ENCODE data around the gene ANGPTL2.

The ANGPTL2 gene

GRCh38 chr9:127140181-127140580 lies 17.7 kb upstream of the ANGPTL2 start:
- Histone ChIP-seq H3K9ac (ENCODE audit: low read length) (no peak overlapping the region), H3K4me3 (ENCODE audit: low read length) (no peak overlapping the region), H3K4me2 (ENCODE audit: low read length) (no peak overlapping the region), H3K36me3 (replicated peaks; ENCODE audit: low read depth, low read length) (no peaks in the 10 kb centered on the region), H3K27ac (ENCODE audit: low read length) (no peak overlapping the region), H4K20me1 (ENCODE audit: insufficient read depth, low read length) (no peaks in the 10 kb centered on the region), H3K79me2 (ENCODE audit: low read length) (no peaks in the 10 kb centered on the region), H3K4me1 (ENCODE audit: low read length) (no peaks in the 10 kb centered on the region), H3K27me3 (ENCODE audit: low read depth, low read length) (no peaks in the 10 kb centered on the region), H2AFZ (ENCODE audit: low read depth, low read length) (no peak overlapping the region), H3K9me3 (ENCODE audit: insufficient read depth, low read length) (no peaks in the 10 kb centered on the region)
- TF ChIP-seq CTCF (IDR thresholded peaks at IDR 0.05; ENCODE audit: low read depth, low read length) (no peak), EZH2phosphoT487 (IDR thresholded peaks at IDR 0.05; ENCODE audit: low read depth) (no peak)

GRCh38 chr9:127139775-127140174 lies 17.3 kb upstream of the ANGPTL2 start:
- TF ChIP-seq EZH2phosphoT487 (IDR thresholded peaks at IDR 0.05; ENCODE audit: low read depth) (no peak), CTCF (IDR thresholded peaks at IDR 0.05; ENCODE audit: low read depth, low read length) (no peak)
- no peaks in the 10 kb centered on the region for H3K36me3 ChIP-seq (replicated peaks; ENCODE audit: low read depth, low read length)
- H4K20me1 ChIP-seq (ENCODE audit: insufficient read depth, low read length) = no peaks in the 10 kb centered on the region
- no peak overlapping the region for H3K4me2 ChIP-seq (ENCODE audit: low read length)
- no peaks in the 10 kb centered on the region for H3K4me1 ChIP-seq (ENCODE audit: low read length)
- no peak overlapping the region for H3K4me3 ChIP-seq (ENCODE audit: low read length)
- no peak overlapping the region for H3K27ac ChIP-seq (ENCODE audit: low read length)
- no peaks in the 10 kb centered on the region for H3K27me3 ChIP-seq (ENCODE audit: low read depth, low read length)
- no peaks in the 10 kb centered on the region for H3K9me3 ChIP-seq (ENCODE audit: insufficient read depth, low read length)
- no peaks in the 10 kb centered on the region for H3K79me2 ChIP-seq (ENCODE audit: low read length)
- no peak overlapping the region for H2AFZ ChIP-seq (ENCODE audit: low read depth, low read length)
- H3K9ac ChIP-seq (ENCODE audit: low read length) = no peak overlapping the region

GRCh38 chr9:127139071-127139731 lies 16.8 kb upstream of the ANGPTL2 start:
- Histone ChIP-seq H2AFZ (ENCODE audit: low read depth, low read length) (no peak overlapping the region), H3K36me3 (replicated peaks; ENCODE audit: low read depth, low read length) (no peaks in the 10 kb centered on the region), H3K27ac (ENCODE audit: low read length) (no peak overlapping the region), H3K9me3 (ENCODE audit: insufficient read depth, low read length) (no peaks in the 10 kb centered on the region), H3K4me1 (ENCODE audit: low read length) (no peaks in the 10 kb centered on the region), H3K4me3 (ENCODE audit: low read length) (no peak overlapping the region), H3K27me3 (ENCODE audit: low read depth, low read length) (no peaks in the 10 kb centered on the region), H3K9ac (ENCODE audit: low read length) (no peak overlapping the region), H3K4me2 (ENCODE audit: low read length) (no peak overlapping the region), H4K20me1 (ENCODE audit: insufficient read depth, low read length) (no peaks in the 10 kb centered on the region), H3K79me2 (ENCODE audit: low read length) (no peaks in the 10 kb centered on the region)
- TF ChIP-seq EZH2phosphoT487 (IDR thresholded peaks at IDR 0.05; ENCODE audit: low read depth) (no peak), CTCF (IDR thresholded peaks at IDR 0.05; ENCODE audit: low read depth, low read length) (no peak)

GRCh38 chr9:127138444-127138843 lies 16.0 kb upstream of the ANGPTL2 start:
- Histone ChIP-seq H2AFZ (ENCODE audit: low read depth, low read length) (no peak overlapping the region), H3K27ac (ENCODE audit: low read length) (no peak overlapping the region), H3K79me2 (ENCODE audit: low read length) (no peaks in the 10 kb centered on the region), H3K4me3 (ENCODE audit: low read length) (no peak overlapping the region), H3K27me3 (ENCODE audit: low read depth, low read length) (no peaks in the 10 kb centered on the region), H3K9ac (ENCODE audit: low read length) (no peak overlapping the region), H3K4me2 (ENCODE audit: low read length) (no peak overlapping the region), H3K36me3 (replicated peaks; ENCODE audit: low read depth, low read length) (no peaks in the 10 kb centered on the region), H3K4me1 (ENCODE audit: low read length) (no peaks in the 10 kb centered on the region), H4K20me1 (ENCODE audit: insufficient read depth, low read length) (no peaks in the 10 kb centered on the region), H3K9me3 (ENCODE audit: insufficient read depth, low read length) (no peaks in the 10 kb centered on the region)
- TF ChIP-seq EZH2phosphoT487 (IDR thresholded peaks at IDR 0.05; ENCODE audit: low read depth) (no peak), CTCF (IDR thresholded peaks at IDR 0.05; ENCODE audit: low read depth, low read length) (no peak)
